Tibial artery (tissue), 4 donors: ENCODE results near the gene C14orf132.

Source experiments
- DNase-seq, 2 donors: peaks; one replicate each; pipeline ENCODE4 v3.0.0-alpha.2; 2019
- H3K27ac ChIP-seq, 2 donors: fragments of 200-600 bp; sonication (generic) in 1 of 2; 1 replicate in 1 of 2; 2 replicates in 1 of 2; pipeline ENCODE4 v1.5.1; 2018 to 2019; ENCODE audit warnings: mild to moderate bottlenecking in 1 of 2
- H3K27me3 ChIP-seq, 2 donors: fragments of 200-600 bp; sonication (generic) in 1 of 2; one replicate each; pipeline versions ENCODE4 v1.5.1 to v1.6.0; 2016 to 2019
- H3K36me3 ChIP-seq, 3 donors: fragments of 200-600 bp; sonication (generic) in 2 of 3; one replicate each; pipeline ENCODE4 v1.5.1; 2016 to 2019; ENCODE audit warnings: mild to moderate bottlenecking in 2 of 3
- H3K4me1 ChIP-seq, 4 donors: fragments of 200-600 bp; sonication (generic) in 2 of 4; 1 replicate in 3 of 4; 2 replicates in 1 of 4; pipeline ENCODE4 v1.5.1; 2016 to 2019
- H3K4me3 ChIP-seq, 2 donors: fragments of 200-600 bp; sonication (generic) in 1 of 2; 1 replicate in 1 of 2; 2 replicates in 1 of 2; pipeline ENCODE4 v1.5.1; 2018 to 2019; ENCODE audit warnings: mild to moderate bottlenecking in 2 of 2
- H3K9me3 ChIP-seq, 3 donors: fragments of 200-600 bp; sonication (generic) in 1 of 3; one replicate each; pipeline ENCODE4 v1.5.1; 2016 to 2019
- intact Hi-C: fragments of 100-400 bp; cut with DNase I; formaldehyde crosslinking; loops from one replicate; pipeline ENCODE4 v1.15.0; 2023; ENCODE audit warnings: low total_unique reads
- TF ChIP-seq, protein P1 (sequence below), 2 experiments: fragments of 200-600 bp in 1 of 2; fragments of 450-650 bp in 1 of 2; IDR thresholded peaks; one replicate each; pipeline ENCODE4 v1.5.1; 2017 to 2019; ENCODE audit warnings: antibody characterized with exemption in 2 of 2, mild to moderate bottlenecking in 1 of 2, moderate library complexity in 1 of 2

C14orf132 gene

DNA sequence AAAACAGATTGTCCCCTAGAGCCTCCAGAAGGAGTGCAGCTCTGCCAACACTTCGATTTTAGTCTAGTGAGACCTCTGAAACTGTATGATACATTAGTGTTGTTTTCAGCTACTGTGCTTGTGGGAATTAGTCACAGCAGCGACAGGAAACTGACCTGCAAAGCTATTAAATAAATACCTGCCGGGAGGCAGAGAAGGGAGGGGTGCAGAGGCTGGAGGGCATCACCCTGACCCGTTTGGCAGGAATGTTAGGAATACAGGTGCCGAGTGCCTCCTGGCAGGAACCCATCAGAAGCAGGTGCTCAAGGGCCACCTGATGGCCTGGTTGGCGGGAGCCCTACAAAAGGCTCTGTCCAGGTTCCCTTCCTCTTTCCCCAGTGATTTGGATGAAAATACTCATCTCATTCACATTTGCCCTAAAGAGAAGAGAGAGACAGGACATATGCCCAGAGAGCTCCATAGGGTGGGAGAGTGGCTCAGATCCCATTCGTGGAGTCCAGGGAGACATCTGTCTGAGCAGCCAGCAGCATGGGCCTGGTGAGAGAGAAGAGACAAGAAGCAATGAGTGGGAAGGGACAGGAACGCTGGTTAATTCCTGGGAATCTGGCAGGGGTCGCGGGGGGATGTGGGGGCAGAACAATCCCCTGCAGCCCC, 44.6 kb downstream of the C14orf132 start:
- peaks cover 2 to 25% (median 23%) of the 10 kb centered on the region in 3 donors for H3K36me3 ChIP-seq
- no peaks in the 10 kb centered on the region for H3K27me3 ChIP-seq
- no peaks in the 10 kb centered on the region for H3K4me1 ChIP-seq
- no peak overlapping the region for H3K4me3 ChIP-seq
- TF ChIP-seq, protein P1, sequence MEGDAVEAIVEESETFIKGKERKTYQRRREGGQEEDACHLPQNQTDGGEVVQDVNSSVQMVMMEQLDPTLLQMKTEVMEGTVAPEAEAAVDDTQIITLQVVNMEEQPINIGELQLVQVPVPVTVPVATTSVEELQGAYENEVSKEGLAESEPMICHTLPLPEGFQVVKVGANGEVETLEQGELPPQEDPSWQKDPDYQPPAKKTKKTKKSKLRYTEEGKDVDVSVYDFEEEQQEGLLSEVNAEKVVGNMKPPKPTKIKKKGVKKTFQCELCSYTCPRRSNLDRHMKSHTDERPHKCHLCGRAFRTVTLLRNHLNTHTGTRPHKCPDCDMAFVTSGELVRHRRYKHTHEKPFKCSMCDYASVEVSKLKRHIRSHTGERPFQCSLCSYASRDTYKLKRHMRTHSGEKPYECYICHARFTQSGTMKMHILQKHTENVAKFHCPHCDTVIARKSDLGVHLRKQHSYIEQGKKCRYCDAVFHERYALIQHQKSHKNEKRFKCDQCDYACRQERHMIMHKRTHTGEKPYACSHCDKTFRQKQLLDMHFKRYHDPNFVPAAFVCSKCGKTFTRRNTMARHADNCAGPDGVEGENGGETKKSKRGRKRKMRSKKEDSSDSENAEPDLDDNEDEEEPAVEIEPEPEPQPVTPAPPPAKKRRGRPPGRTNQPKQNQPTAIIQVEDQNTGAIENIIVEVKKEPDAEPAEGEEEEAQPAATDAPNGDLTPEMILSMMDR (IDR thresholded peaks at IDR 0.05), result no peak
- H3K27ac ChIP-seq, result no peak overlapping the region
- intact Hi-C loops, result no loop called here
- DNase-seq, result peak in 1 of 2 donors; percentile 47
- no peaks in the 10 kb centered on the region for H3K9me3 ChIP-seq

DNA sequence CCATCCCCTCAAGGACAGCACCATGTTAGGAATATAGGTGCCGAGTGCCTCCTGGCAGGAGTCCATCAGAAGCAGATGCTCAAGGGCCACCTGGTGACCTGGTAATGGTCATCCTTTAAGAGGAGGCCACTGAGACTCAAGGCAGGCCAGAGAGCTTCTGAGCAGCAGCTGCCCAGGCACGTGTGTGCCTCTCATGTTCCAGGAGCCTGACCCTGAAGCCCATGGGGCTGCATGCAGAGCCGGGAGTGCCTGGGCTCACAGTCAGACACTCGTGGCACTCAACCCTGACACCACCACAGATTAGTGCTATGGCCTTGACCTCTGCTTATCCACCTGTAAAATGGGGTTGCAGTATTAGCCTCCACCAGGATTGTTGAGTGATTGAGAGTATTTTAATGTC, 45.6 kb downstream of the C14orf132 start:
- no peak overlapping the region for H3K4me3 ChIP-seq
- peaks cover 7 to 26% (median 23%) of the 10 kb centered on the region in 3 donors for H3K36me3 ChIP-seq
- peak in 1 of 2 donors; percentile 42 for DNase-seq
- H3K27me3 ChIP-seq, result no peaks in the 10 kb centered on the region
- TF ChIP-seq, protein P1 (IDR thresholded peaks at IDR 0.05), result no peak
- intact Hi-C loops, result no loop called here
- no peaks in the 10 kb centered on the region for H3K4me1 ChIP-seq
- no peak overlapping the region for H3K27ac ChIP-seq
- no peaks in the 10 kb centered on the region for H3K9me3 ChIP-seq

DNA sequence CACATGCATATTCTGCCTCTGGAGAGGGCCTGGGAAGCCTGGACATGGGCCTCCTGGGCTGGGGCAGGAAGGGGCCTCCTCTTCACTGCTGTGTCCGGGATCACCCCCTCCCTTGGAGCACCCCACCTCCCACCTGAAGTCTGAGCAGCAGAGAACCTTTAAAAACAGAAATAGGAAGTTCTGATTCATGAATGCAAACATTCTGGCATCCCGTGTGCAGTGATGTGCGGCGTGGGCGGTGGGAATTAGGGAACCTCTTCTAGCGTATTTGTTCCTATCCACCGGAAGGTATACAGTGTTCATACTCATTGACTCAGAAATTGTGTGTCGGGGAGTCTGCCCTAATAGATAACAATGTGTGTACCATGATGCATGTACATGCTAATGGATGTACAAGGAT, 46.2 kb downstream of the C14orf132 start:
- no peak overlapping the region for H3K4me3 ChIP-seq
- DNase-seq, result peak in 1 of 2 donors; percentile 27
- TF ChIP-seq, protein P1 (IDR thresholded peaks at IDR 0.05), result no peak
- H3K4me1 ChIP-seq, result peaks cover 0 to 5% (median under 1%) of the 10 kb centered on the region in 4 donors
- intact Hi-C loops, result no loop called here
- H3K27me3 ChIP-seq, result no peaks in the 10 kb centered on the region
- H3K9me3 ChIP-seq, result no peaks in the 10 kb centered on the region
- H3K27ac ChIP-seq, result no peak overlapping the region
- peaks cover 7 to 26% (median 23%) of the 10 kb centered on the region in 3 donors for H3K36me3 ChIP-seq

DNA sequence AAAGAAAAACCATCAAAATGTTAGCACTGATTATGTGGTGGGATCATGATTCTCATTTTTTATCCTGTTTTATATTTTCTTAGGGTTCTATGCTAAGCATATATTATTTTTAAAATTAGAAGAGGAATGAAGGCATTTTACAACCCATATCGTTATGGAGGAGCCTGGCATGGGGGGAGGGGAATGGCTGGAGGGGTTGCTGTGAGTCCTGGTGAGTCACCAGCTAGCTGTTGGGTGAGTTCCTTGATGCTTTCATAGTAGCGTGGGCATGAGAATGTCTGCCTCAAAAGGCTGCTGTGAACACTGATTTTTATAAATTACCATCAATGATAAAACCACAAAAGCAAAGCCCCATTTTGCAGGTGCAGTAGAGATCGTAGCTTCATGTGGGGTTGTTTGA, 46.9 kb downstream of the C14orf132 start:
- intact Hi-C loops, result no loop called here
- Histone ChIP-seq H3K4me1 (peaks cover 0 to 12% (median 7%) of the 10 kb centered on the region in 4 donors), H3K9me3 (no peaks in the 10 kb centered on the region), H3K27me3 (no peaks in the 10 kb centered on the region), H3K36me3 (peaks cover 7 to 26% (median 23%) of the 10 kb centered on the region in 3 donors), H3K27ac (no peak overlapping the region), H3K4me3 (no peak overlapping the region)
- DNase-seq, result peak in 1 of 2 donors; percentile 9
- TF ChIP-seq, protein P1 (IDR thresholded peaks at IDR 0.05), result no peak

DNA sequence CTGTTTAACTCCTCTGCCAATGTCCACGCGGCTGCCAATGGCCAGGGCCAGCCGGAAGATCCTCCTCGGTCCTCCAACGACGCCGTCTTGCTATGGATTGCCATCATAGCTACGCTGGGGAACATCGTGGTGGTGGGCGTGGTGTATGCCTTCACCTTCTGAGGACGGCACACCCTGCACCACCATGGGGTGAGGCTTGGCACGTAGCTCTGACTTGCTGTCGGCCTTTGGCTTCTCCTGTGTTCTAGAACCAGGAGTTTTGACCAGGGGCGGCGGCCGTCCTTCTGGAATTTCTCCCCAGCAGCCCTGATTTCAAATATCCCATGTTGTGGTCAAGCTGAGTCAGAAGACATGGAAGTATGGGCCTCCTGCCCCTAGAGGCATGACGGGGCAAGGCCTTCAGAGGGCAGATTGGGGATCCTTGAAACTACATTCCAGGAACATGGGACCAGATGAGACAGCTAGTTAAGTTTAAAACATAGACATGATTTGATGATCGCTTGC, 47.5 kb downstream of the C14orf132 start:
- intact Hi-C loops, result no loop called here
- Histone ChIP-seq H3K4me1 (peaks cover 0 to 18% (median 9%) of the 10 kb centered on the region in 4 donors), H3K4me3 (no peak overlapping the region), H3K9me3 (no peaks in the 10 kb centered on the region), H3K36me3 (peaks cover 7 to 26% (median 23%) of the 10 kb centered on the region in 3 donors), H3K27ac (no peak overlapping the region), H3K27me3 (no peaks in the 10 kb centered on the region)
- TF ChIP-seq, protein P1 (IDR thresholded peaks at IDR 0.05), result no peak
- DNase-seq, result peak in 1 of 2 donors; percentile 43
